Measurements from ENCODE around the gene APOC4. TPM values are rescaled to one million over a fixed set of nuclear protein-coding genes. Genes with fewer than 3 reads are reported as not detected.

Gene APOC4
- total RNA-seq, 4 donors from 2014 or later = not detected

- TF ChIP-seq CTCF (IDR thresholded peaks at IDR 0.05; ENCODE audit: low read depth) = no peak
These were observed 30.8 kb downstream of the APOC4 start for GRCh38 chr19:44972802-44973201.

- no peak for TF ChIP-seq CTCF (IDR thresholded peaks at IDR 0.05; ENCODE audit: low read depth)
These were observed 32.1 kb downstream of the APOC4 start for GRCh38 chr19:44973982-44974735.

DNA sequence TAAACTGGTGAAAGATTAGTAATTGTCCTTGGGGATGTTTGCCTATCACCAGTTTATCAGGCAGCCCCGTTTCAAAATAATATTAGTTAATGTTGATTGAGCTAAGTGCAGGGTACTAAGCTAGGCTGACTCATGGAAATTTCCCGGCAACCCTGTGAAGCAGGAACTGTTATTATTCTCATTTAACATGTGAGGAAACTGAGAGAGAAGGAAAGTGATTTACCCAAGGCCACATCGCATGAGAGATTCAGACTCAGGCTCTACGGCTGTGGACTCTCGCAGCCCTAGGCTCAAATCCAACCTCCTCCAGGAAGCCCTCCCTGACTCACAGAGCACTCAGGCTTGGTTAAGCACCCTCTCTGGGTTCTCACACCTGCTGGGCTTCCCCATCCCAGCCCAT lies 32.8 kb downstream of the APOC4 start:
- no peak for TF ChIP-seq CTCF (IDR thresholded peaks at IDR 0.05; ENCODE audit: low read depth)

DNA sequence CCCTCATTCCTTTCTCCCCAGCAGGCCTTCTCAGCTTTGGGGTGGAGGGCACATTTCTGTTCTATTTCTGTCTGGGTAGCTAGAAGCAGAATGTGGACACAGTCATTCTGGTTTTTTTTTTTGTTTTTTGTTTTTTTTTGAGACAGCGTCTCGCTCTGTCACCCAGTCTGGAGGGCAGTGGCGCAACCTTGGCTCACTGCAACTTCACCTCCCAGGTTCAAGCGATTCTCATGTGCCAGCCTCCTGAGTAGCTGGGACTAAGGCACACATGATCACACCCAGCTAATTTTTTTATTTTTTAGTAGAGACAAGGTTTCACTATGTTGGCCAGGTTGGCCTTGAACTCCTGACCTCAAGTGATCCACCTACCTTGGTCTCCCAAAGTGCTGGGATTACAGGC lies 33.4 kb downstream of the APOC4 start:
- TF ChIP-seq CTCF (IDR thresholded peaks at IDR 0.05; ENCODE audit: low read depth) = no peak

DNA sequence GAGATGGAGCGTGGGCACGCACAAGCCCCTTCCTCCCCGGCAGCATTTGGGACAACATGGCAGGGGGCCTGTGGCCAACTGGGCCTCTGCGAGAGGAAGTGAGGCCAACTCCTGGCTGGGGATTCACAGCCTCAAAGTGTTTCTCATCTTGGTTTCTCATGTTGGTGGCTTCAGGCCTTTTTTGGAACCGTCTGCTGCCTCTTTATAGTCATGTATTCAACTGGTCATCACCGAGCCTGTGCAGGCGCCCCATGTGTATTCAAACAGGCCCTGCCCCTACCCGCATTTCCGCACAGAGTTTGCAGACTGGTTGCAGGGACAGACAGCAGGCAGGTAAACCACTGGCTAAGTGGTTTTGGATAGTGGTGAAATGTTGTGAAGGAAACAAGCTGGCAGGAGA lies 42.0 kb downstream of the APOC4 start:
- no peak for TF ChIP-seq CTCF (IDR thresholded peaks at IDR 0.05; ENCODE audit: low read depth)

DNA sequence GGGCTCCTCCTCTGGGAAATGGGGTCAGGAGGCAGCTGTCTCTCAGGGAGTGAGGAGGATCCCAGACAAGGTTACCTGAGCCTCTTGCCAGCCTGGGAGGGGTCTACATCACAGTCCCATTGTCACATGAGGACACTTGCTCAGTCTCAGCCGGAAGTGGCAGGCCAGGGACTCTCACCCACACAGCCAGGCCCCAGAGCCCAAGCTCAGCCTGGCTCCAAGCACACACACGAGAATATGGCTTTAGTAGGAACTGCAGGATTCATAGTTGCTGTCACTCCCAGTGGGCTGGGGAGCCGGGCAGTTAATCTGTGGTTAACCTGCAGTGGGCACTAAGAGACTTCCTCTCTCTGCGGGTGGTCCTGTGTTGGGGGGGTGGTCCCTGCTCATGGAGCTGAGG lies 43.4 kb downstream of the APOC4 start:
- no peak for TF ChIP-seq CTCF (IDR thresholded peaks at IDR 0.05; ENCODE audit: low read depth)

DNA sequence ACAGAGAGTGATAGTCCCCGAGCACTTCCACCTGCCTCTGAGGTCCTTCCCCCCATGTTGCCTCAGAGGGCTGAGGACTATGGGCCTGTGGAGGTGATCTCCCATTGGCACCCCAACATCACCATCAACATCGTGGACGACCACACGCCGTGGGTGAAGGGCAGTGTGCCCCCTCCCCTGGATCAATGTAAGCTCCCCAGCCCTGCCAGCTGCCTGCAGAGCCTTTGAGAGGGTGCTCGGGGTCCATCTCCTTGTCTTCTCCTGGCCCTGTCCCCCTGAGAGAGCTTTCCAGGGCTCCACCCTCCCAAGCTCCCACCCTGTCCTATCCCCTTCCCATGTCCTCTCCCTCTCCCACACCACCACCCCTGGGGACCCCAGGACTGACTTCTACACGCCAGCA lies 44.4 kb downstream of the APOC4 start:
- TF ChIP-seq CTCF (IDR thresholded peaks at IDR 0.05; ENCODE audit: low read depth) = no peak
